SK-N-MC (cell line): ENCODE measurements around the gene RAB7A.

Experiments used
- EZH2 ChIP-seq: fragments of 200-600 bp; sonication (generic); IDR thresholded peaks from one replicate; pipeline ENCODE4 v1.6.1; 2017; ENCODE audit warnings: antibody characterized with exemption
- FOXP2 ChIP-seq: optimal IDR thresholded peaks from 2 replicates; pipeline ENCODE3; 2011; ENCODE audit warnings: mild to moderate bottlenecking, moderate library complexity; ENCODE audit not compliant: insufficient read depth; ENCODE audit errors: extremely low read length, control extremely low read depth
- POLR2AphosphoS5 ChIP-seq: IDR thresholded peaks from 2 replicates; pipeline ENCODE4 v1.6.1; 2012; ENCODE audit warnings: mild to moderate bottlenecking, low read depth, low read length, borderline replicate concordance

GRCh38 chr3:128784843-128785242 lies 58.9 kb downstream of the RAB7A start:
- TF ChIP-seq POLR2AphosphoS5: no peak
- TF ChIP-seq FOXP2: no peak
- no peak for TF ChIP-seq EZH2
